ENCODE measurements around the gene RIGI.

GRCh38 chr9:32490601-32491000, 35.4 kb downstream of the RIGI start:
- TF ChIP-seq CTCF (conservative IDR thresholded peaks at IDR 0.05 in 1 of 2, IDR thresholded peaks at IDR 0.05 in 1 of 2; ENCODE audit: extremely low read depth in 1 of 2, insufficient read depth in 1 of 2, low read depth in 1 of 2, low read length in 2 of 2) (no peak), EZH2 (IDR thresholded peaks at IDR 0.05; ENCODE audit: borderline replicate concordance, low read length) (no peak)

Measured in mammary epithelial cell (primary cell).